NCI-H146 treated with DMSO at 0.1 percent for 48 hours (cell line): Measurements from ENCODE around the gene ZBTB4.

Experiments
- DNase-seq: peaks from one replicate; lab custom pipeline; 2025; ENCODE audit not compliant: unreplicated experiment; lab: John Stamatoyannopoulos, UW

Gene ZBTB4, protein sequence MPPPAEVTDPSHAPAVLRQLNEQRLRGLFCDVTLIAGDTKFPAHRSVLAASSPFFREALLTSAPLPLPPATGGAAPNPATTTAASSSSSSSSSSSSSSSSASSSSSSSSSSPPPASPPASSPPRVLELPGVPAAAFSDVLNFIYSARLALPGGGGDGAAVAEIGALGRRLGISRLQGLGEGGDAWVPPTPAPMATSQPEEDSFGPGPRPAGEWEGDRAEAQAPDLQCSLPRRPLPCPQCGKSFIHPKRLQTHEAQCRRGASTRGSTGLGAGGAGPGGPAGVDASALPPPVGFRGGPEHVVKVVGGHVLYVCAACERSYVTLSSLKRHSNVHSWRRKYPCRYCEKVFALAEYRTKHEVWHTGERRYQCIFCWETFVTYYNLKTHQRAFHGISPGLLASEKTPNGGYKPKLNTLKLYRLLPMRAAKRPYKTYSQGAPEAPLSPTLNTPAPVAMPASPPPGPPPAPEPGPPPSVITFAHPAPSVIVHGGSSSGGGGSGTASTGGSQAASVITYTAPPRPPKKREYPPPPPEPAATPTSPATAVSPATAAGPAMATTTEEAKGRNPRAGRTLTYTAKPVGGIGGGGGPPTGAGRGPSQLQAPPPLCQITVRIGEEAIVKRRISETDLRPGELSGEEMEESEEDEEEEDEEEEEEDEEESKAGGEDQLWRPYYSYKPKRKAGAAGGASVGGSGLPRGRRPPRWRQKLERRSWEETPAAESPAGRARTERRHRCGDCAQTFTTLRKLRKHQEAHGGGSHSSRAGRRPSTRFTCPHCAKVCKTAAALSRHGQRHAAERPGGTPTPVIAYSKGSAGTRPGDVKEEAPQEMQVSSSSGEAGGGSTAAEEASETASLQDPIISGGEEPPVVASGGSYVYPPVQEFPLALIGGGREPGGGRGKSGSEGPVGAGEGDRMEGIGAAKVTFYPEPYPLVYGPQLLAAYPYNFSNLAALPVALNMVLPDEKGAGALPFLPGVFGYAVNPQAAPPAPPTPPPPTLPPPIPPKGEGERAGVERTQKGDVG

DNA sequence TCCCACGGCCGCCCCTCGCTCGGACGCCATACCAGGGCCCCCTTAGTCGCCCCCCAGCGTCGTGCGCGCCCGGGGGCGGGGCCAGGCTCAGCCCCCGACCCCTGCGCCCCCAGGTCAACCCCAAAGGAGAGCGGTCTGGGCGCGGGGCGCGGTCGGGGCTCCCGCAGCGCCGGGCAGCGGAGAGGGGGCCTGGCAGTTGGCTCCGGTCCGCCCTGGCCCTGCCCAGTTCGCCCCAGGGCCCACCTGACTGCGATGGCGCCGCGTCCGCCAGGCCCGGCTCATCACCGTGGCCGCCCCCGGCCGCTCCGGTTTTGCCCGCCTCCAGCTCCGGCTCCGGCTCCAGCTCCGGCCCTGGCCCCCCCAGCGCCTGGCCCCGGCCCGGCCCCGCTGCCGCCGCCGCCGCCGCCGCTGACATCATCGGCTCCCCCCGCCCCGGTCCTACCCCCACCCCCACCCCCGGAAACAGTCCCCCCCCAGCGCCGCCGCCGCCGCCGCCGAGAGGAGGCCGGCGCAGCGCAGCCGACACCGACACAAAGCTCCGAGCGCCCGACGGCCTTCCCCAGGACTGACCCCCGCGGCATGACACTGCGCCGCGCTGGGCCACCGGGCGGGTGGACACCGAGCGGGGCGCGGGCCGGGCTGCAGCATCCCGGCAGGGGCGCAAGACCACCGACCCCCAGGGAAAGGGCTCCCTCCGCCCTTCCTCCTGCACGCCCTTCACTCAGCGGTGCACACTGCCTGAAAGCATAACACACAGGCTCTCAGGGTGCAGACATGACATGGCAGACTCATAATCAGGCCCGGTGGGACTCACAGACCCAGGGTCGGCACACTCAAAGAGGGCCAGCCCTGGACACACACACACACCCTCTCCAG lies at the start of gene ZBTB4:
ZBTB4 (minus strand) TSS at position 419 of the 876 bp plus-strand sequence. CDS start 12,830 bp downstream, outside the sequence.
- no peak for DNase-seq

DNA sequence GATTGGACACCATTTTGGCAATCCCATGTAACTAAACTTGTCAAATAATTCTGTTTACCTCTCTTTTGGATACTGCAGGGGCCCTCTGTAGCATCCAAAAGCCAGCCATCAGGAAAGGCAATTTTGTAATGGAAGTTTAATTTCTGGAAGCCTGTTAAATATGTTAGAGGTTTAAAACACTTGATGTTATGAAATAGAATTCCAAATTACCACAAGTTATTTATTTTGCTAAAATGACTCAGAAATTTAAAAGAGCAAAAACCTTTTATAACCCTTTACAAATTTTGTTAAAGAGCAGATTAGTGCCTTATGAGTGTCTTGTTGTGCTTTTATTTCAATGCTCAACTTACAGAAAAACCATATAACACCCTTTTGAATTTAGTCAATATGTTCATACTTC lies 49.4 kb upstream of the ZBTB4 start:
- DNase-seq = no peak

DNA sequence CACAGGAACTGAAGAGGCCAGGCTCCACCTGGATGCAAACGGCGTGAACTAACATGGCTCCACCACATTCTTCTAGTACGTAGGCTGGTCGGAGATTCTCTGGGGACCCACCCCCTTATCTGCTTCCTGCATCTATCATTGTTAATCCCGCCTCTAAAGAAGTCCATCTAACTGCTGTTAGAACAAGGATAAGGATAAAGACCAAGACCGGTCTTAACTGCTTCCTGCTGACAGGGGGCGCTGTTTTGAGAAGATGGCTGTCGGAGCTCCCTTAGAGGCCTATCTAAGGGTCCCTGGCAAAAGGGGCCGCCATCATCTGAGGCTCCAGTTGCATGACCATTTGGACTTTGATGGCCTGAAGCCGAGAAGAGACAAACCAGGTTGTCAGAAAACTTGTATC lies 43.6 kb upstream of the ZBTB4 start:
- DNase-seq = no peak

DNA sequence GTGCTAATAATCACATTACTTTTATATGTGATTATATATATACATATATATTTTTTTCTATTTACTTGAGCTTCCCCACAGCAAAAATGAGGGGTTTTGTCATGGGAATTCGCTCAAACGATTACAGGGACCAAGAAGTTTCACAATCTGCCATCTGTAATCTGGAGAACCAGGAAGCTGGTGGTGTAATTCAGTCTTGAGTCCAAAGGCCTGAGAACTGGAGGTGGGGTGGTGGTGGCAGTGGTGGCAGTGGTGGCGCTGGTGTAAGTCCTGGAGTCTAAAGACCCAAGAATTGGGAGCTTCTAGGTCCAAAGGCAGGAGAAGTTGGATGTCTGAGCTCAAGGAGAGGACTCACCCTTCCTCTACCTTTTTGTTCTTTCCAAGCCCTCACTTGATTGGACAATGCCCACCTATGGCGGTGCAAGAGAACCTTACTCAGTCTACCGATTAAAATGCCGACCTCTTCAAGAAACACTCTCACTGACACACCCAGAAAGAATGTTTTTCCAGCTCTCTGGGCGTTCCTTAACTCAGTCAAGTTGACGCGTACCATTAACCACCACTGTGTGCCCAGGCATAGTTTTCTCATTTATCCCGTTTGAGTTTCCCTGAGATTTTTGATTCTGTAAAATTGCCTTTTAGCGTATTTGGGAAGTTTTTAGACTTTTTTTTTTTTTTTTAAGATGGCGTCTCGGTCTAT lies 36.6 kb upstream of the ZBTB4 start:
- no peak for DNase-seq

DNA sequence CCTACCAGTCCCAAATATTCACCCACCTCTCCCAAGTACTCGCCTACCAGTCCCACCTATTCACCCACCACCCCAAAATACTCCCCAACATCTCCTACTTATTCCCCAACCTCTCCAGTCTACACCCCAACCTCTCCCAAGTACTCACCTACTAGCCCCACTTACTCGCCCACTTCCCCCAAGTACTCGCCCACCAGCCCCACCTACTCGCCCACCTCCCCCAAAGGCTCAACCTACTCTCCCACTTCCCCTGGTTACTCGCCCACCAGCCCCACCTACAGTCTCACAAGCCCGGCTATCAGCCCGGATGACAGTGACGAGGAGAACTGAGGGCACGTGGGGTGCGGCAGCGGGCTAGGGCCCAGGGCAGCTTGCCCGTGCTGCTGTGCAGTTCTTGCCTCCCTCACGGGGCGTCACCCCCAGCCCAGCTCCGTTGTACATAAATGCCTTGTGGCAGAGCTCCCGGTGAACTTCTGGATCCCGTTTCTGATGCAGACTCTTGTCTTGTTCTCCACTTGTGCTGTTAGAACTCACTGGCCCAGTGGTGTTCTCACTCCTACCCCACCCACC lies 34.5 kb upstream of the ZBTB4 start:
- DNase-seq = no peak

DNA sequence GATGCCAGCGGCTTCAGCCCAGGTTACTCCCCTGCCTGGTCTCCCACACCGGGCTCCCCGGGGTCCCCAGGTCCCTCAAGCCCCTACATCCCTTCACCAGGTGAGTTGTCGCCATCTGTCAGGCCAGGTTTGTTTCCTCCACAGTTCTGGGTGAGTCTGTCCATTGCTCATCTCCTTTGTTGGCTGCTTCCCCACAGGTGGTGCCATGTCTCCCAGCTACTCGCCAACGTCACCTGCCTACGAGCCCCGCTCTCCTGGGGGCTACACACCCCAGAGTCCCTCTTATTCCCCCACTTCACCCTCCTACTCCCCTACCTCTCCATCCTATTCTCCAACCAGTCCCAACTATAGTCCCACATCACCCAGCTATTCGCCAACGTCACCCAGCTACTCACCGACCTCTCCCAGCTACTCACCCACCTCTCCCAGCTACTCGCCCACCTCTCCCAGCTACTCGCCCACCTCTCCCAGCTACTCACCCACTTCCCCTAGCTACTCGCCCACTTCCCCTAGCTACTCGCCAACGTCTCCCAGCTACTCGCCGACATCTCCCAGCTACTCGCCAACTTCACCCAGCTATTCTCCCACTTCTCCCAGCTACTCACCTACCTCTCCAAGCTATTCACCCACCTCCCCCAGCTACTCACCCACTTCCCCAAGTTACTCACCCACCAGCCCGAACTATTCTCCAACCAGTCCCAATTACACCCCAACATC lies 33.6 kb upstream of the ZBTB4 start:
- DNase-seq = no peak

DNA sequence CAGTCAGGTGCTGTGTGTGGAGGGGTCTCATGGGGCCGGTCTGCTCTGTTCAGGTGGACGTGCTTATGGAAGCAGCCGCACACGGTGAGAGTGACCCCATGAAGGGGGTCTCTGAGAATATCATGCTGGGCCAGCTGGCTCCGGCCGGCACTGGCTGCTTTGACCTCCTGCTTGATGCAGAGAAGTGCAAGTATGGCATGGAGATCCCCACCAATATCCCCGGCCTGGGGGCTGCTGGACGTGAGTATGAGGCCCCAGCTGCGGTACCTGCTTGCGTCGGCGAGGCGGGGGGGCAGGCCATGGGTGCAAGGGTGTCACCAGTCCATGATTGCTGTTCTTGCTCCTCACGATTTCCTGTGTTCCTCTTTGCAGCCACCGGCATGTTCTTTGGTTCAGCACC lies 32.7 kb upstream of the ZBTB4 start:
- DNase-seq = no peak

DNA sequence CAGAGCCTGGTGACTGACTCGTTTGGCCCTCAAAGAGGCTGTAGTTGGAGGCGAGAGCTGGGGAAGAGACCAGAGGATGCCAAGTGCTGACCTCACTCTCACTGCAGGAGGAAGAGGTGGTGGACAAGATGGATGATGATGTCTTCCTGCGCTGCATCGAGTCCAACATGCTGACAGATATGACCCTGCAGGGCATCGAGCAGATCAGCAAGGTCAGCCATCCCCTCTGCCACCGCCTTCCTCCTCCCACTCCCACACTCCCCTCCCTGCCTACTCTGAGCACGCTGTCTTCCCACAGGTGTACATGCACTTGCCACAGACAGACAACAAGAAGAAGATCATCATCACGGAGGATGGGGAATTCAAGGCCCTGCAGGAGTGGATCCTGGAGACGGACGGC lies 31.7 kb upstream of the ZBTB4 start:
- DNase-seq = no peak

DNA sequence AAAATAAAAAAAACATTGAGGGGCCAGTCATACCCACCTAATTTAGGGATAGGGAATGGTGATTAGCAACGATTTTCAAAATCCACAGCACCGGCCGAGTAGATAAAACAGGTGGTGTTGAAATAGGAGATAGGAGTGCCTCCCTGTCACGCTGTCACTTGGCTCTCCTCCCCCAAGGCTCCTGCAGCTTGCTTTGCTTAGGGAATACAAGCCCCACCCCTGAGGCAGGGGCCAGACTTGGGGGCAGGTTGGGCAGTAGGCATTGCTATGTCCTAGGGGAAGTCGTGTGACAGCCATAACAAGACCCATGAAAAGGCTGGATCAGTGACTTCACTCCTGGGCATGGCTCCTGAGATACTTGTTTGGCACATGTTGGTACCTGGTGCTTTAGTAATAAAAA lies 30.5 kb upstream of the ZBTB4 start:
- DNase-seq = no peak

DNA sequence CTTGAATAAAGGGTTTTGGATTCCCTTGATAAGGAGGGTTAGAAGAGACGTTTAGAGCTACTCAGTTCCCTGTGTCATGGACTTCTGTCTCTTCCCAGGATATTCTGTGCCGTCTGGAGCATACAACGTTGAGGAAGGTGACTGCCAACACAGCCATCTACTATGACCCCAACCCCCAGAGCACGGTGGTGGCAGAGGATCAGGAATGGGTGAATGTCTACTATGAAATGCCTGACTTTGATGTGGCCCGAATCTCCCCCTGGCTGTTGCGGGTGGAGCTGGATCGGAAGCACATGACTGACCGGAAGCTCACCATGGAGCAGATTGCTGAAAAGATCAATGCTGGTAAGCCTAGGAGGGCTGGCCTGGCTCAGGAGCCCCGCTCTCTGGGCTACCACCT lies 29.4 kb upstream of the ZBTB4 start:
- DNase-seq = no peak

DNA sequence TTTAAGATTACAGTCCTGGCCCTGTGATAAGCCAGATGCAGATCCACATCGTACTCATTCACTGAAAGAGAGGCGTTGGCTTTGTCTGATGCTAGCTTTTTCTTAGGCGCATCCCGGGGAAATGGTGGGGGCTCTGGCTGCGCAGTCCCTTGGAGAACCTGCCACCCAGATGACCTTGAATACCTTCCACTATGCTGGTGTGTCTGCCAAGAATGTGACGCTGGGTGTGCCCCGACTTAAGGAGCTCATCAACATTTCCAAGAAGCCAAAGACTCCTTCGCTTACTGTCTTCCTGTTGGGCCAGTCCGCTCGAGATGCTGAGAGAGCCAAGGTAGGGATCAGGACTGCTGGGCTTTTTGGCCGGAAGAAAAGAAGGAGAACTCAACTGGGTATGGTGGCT lies 28.7 kb upstream of the ZBTB4 start:
- no peak for DNase-seq

DNA sequence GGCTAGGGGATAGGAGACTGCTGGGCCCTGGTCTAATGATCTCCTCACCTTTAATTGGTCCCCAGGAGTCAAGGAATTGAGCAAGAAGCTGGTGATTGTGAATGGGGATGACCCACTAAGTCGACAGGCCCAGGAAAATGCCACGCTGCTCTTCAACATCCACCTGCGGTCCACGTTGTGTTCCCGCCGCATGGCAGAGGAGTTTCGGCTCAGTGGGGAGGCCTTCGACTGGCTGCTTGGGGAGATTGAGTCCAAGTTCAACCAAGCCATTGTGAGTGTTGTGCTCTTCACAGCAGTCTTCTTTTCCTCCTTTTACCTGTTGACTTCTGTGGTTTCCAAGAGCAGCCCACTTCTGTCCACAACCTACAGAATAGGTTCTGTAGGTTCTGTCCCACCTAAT lies 24.1 kb upstream of the ZBTB4 start:
- no peak for DNase-seq

DNA sequence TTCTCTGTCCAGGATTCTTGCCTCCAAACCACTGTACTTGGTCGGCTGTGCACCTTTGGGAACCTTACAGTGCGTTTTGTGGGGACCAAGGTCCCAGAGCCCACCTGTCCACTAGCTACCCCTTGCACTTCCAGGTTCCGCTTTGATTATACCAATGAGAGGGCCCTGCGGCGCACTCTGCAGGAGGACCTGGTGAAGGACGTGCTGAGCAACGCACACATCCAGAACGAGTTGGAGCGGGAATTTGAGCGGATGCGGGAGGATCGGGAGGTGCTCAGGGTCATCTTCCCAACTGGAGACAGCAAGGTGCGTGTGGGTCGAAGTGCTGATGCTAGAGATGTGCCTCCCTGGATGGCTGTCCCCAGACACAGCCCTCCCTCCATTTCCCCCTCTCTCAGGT lies 23.6 kb upstream of the ZBTB4 start:
- DNase-seq = no peak

DNA sequence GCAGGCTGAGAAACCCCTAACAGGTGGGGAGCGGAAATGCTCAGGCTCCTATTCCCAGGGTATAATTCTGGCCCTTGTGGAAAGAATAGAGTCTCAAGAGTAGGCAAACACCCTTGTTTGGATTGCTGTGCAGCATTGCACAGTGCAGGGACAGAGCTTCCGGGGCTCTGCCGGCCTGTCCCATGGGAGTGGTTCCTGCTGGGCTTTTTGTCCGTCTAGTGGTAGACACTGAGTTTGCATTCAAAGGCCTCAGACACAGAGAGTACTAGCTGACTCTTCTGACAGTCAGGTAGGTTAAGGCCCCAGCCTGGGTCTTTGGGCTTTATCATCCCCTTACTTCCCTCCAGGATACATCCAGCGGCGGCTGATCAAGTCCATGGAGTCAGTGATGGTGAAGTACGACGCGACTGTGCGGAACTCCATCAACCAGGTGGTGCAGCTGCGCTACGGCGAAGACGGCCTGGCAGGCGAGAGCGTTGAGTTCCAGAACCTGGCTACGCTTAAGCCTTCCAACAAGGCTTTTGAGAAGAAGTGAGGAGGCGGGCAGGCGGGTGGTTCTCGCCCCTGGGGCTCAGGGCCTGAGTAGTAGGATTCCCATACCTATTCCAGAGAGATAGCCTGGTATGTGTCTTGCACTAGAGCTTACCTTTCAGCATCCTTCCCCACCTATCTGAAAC lies 22.9 kb upstream of the ZBTB4 start:
- DNase-seq = no peak

DNA sequence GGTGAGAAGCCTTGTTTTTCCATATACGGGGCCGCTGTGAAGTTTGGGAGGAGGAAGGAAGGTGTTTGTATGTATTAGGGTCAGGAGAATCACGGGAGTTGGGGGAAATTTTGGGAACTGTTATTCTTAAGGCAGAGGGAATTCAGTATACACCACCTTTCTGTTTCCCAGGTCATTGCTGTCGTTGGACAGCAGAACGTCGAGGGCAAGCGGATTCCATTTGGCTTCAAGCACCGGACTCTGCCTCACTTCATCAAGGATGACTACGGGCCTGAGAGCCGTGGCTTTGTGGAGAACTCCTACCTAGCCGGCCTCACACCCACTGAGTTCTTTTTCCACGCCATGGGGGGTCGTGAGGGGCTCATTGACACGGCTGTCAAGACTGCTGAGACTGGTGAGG lies 22.3 kb upstream of the ZBTB4 start:
- no peak for DNase-seq

DNA sequence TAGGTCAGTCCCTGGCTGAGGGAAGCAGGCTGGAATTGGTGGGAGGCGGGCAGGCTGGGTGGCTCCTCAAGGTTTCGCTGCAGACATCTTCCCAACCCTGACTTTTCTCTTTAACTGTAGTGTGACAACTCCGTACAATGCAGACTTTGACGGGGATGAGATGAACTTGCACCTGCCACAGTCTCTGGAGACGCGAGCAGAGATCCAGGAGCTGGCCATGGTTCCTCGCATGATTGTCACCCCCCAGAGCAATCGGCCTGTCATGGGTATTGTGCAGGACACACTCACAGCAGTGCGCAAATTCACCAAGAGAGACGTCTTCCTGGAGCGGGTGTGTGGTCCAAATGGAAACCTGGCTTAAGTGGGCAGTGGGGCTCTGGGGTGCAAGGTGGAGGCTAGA lies 19.7 kb upstream of the ZBTB4 start:
- no peak for DNase-seq

DNA sequence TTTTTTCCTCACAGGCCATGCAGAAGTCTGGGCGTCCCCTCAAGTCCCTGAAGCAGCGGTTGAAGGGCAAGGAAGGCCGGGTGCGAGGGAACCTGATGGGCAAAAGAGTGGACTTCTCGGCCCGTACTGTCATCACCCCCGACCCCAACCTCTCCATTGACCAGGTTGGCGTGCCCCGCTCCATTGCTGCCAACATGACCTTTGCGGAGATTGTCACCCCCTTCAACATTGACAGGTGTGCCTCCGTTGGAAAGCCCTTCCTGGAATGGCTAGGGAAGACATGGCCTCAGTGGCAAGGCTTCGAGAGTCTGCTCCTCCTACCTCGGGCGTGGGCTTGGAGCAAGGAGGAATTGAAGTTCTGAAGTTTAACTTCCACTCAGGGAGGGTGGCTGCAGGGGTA lies 18.2 kb upstream of the ZBTB4 start:
- no peak for DNase-seq

DNA sequence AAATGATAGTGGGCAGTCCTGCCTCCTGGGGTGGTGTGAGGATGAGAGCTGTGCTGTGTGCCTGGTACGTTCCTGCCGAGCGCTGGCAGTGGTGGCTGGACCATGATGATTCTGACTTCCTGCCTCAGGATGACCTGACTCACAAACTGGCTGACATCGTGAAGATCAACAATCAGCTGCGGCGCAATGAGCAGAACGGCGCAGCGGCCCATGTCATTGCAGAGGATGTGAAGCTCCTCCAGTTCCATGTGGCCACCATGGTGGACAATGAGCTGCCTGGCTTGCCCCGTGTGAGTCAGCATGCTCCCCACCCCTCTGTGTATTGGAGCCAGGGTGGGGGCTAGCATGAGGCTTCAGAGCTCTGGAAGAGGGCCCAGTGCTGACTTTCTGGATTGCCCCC lies 17.8 kb upstream of the ZBTB4 start:
- no peak for DNase-seq
